ENCODE results near the gene SLC12A8. TPM values are rescaled to one million over a fixed set of nuclear protein-coding genes. Genes with fewer than 3 reads are reported as not detected.

SLC12A8 gene
- total and polyA plus RNA-seq, 9 of the 15 experiments (the other 6 are each of a cell fraction or from before 2014, with no cell fraction given), result 0.04 to 0.33 (median 0.09) TPM; not detected in 4

DNA sequence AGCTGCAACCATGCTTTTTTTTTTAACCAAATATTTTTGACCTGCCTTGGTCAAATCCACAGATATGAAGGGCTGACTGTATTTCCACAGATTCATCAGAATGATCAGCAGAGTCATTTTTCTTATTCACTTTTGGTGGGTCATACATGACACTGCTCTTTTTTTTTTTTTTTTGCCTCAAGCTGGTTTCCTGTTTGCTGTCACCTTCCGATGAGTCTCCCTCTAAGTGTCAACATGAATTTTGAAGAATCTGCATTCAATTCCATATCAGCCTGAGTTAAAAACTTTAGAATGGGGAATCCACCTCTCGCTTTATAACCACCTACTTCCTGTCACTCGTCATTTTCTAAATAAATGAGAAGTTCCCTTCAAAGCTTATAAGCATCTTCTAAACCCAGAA is 2.2 kb upstream of the SLC12A8 start (continued):
- TF ChIP-seq, protein P1, sequence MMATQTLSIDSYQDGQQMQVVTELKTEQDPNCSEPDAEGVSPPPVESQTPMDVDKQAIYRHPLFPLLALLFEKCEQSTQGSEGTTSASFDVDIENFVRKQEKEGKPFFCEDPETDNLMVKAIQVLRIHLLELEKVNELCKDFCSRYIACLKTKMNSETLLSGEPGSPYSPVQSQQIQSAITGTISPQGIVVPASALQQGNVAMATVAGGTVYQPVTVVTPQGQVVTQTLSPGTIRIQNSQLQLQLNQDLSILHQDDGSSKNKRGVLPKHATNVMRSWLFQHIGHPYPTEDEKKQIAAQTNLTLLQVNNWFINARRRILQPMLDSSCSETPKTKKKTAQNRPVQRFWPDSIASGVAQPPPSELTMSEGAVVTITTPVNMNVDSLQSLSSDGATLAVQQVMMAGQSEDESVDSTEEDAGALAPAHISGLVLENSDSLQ (IDR thresholded peaks at IDR 0.05), result peak; percentile 35; the same call in 1 of the 2 replicates
- TF ChIP-seq RBM15 (IDR thresholded peaks at IDR 0.05; ENCODE audit: insufficient read depth, low read length) (no peak), SLC30A9 (CRISPR knock-in tag; IDR thresholded peaks at IDR 0.05) (no peak), KAT7 (CRISPR knock-in tag; IDR thresholded peaks at IDR 0.05; ENCODE audit: borderline replicate concordance) (no peak), HEY1 (CRISPR knock-in tag; IDR thresholded peaks at IDR 0.05; ENCODE audit: borderline replicate concordance) (no peak), TSC22D4 (tag; IDR thresholded peaks at IDR 0.05) (no peak), DPF2 (IDR thresholded peaks at IDR 0.05) (peak; percentile 45; the same call in 1 of the 2 replicates), MEF2A (IDR thresholded peaks at IDR 0.05; ENCODE audit: control insufficient read depth, low read depth, low read length) (no peak), TEAD4 (IDR thresholded peaks at IDR 0.05; ENCODE audit: low read length) (no peak), TEAD4 (CRISPR knock-in tag; IDR thresholded peaks at IDR 0.05; ENCODE audit: borderline replicate concordance) (no peak), BMI1 (IDR thresholded peaks at IDR 0.05; ENCODE audit: low read length) (no peak), ZFP36 (IDR thresholded peaks at IDR 0.05; ENCODE audit: low read depth, low read length, partially characterized antibody) (no peak), HDAC1 (IDR thresholded peaks at IDR 0.05) (no peak), CBX2 (IDR thresholded peaks at IDR 0.05; ENCODE audit: insufficient read depth, low read length, poor library complexity, severe bottlenecking) (no peak), HDAC6 (IDR thresholded peaks at IDR 0.05; ENCODE audit: low read depth, low read length) (no peak), ZNF311 (CRISPR knock-in tag; IDR thresholded peaks at IDR 0.05) (no peak)
- TF ChIP-seq, protein P2, sequence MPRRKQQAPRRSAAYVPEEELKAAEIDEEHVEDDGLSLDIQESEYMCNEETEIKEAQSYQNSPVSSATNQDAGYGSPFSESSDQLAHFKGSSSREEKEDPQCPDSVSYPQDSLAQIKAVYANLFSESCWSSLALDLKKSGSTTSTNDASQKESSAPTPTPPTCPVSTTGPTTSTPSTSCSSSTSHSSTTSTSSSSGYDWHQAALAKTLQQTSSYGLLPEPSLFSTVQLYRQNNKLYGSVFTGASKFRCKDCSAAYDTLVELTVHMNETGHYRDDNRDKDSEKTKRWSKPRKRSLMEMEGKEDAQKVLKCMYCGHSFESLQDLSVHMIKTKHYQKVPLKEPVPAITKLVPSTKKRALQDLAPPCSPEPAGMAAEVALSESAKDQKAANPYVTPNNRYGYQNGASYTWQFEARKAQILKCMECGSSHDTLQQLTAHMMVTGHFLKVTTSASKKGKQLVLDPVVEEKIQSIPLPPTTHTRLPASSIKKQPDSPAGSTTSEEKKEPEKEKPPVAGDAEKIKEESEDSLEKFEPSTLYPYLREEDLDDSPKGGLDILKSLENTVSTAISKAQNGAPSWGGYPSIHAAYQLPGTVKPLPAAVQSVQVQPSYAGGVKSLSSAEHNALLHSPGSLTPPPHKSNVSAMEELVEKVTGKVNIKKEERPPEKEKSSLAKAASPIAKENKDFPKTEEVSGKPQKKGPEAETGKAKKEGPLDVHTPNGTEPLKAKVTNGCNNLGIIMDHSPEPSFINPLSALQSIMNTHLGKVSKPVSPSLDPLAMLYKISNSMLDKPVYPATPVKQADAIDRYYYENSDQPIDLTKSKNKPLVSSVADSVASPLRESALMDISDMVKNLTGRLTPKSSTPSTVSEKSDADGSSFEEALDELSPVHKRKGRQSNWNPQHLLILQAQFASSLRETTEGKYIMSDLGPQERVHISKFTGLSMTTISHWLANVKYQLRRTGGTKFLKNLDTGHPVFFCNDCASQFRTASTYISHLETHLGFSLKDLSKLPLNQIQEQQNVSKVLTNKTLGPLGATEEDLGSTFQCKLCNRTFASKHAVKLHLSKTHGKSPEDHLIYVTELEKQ (CRISPR knock-in tag; IDR thresholded peaks at IDR 0.05), result no peak
- TF ChIP-seq, protein P3, sequence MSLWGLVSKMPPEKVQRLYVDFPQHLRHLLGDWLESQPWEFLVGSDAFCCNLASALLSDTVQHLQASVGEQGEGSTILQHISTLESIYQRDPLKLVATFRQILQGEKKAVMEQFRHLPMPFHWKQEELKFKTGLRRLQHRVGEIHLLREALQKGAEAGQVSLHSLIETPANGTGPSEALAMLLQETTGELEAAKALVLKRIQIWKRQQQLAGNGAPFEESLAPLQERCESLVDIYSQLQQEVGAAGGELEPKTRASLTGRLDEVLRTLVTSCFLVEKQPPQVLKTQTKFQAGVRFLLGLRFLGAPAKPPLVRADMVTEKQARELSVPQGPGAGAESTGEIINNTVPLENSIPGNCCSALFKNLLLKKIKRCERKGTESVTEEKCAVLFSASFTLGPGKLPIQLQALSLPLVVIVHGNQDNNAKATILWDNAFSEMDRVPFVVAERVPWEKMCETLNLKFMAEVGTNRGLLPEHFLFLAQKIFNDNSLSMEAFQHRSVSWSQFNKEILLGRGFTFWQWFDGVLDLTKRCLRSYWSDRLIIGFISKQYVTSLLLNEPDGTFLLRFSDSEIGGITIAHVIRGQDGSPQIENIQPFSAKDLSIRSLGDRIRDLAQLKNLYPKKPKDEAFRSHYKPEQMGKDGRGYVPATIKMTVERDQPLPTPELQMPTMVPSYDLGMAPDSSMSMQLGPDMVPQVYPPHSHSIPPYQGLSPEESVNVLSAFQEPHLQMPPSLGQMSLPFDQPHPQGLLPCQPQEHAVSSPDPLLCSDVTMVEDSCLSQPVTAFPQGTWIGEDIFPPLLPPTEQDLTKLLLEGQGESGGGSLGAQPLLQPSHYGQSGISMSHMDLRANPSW (CRISPR knock-in tag; IDR thresholded peaks at IDR 0.05), result no peak
- TF ChIP-seq, protein P4, sequence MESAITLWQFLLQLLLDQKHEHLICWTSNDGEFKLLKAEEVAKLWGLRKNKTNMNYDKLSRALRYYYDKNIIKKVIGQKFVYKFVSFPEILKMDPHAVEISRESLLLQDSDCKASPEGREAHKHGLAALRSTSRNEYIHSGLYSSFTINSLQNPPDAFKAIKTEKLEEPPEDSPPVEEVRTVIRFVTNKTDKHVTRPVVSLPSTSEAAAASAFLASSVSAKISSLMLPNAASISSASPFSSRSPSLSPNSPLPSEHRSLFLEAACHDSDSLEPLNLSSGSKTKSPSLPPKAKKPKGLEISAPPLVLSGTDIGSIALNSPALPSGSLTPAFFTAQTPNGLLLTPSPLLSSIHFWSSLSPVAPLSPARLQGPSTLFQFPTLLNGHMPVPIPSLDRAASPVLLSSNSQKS (CRISPR knock-in tag; IDR thresholded peaks at IDR 0.05), result no peak
